Measurements from ENCODE around the gene SERGEF.

DNA sequence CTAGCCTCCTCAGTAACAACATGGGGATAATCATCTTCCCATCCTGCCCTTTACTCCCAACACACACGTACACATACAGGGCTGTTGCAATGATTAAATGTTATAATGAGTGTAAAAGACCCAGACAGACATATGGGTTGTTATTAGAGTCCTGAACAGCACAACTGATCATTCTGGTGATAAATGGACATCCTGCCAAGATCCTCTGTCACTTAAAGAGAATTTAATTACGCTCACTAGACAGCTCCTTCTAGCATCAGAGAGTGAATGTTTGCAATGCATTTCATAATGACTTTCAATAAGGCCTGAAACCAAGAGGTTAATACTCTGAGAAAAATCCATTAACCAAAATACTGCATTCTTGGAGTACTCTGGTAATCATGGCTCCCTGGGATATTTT is 162.5 kb downstream of the SERGEF start:
- TF ChIP-seq EZH2 (IDR thresholded peaks at IDR 0.05; ENCODE audit: insufficient read depth, poor library complexity, severe bottlenecking) (no peak), EZH2phosphoT487 (IDR thresholded peaks at IDR 0.05; ENCODE audit: insufficient read depth, low read depth) (no peak)
